NB4 (cell line): Measurements from ENCODE around the gene PTPRS.

Experiments
- DNase-seq: peaks from one replicate; pipeline ENCODE4 v3.0.0; 2010; ENCODE audit warnings: low read depth
- H3K4me3 ChIP-seq: one replicate; pipeline ENCODE4 v1.5.1; 2011; ENCODE audit warnings: mild to moderate bottlenecking, low read depth, low read length, moderate library complexity
- CTCF ChIP-seq: IDR thresholded peaks from one replicate; pipeline ENCODE4 v1.5.1; 2012; ENCODE audit warnings: low read depth, low read length
- MAX ChIP-seq: IDR thresholded peaks from 2 replicates; pipeline ENCODE4 v1.6.1; 2011; ENCODE audit warnings: low read depth, low read length
- MYC ChIP-seq: IDR thresholded peaks from 2 replicates; pipeline ENCODE4 v1.6.1; 2011; ENCODE audit warnings: low read depth, low read length
- POLR2A ChIP-seq: IDR thresholded peaks from 2 replicates; pipeline ENCODE4 v1.6.1; 2011; ENCODE audit warnings: mild to moderate bottlenecking; ENCODE audit not compliant: insufficient read length; ENCODE audit errors: extremely low read depth

The PTPRS gene

DNA sequence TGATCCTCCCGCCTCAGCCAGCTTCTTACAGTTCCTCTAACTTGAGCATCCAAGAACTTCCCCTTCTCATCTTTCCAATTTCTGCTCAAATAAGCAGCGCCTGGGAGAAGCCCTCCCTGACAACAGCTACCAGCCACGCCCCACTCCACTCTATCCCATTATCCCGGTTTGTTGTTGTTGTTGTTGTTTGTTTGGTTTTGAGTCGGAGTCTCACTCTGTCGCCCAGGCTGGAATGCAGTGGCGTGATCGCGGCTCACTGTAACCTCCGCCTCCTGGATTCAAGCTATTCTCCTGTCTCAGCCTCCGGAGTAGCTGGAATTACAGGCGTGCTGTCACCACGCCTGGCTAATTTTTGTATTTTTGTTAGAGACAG is 822 bp upstream of the PTPRS start:
- no peak for TF ChIP-seq MAX
- TF ChIP-seq MYC: no peak
- no peak for TF ChIP-seq CTCF
- TF ChIP-seq POLR2A: no peak
- H3K4me3 ChIP-seq: no peak overlapping the region
- no peak for DNase-seq

DNA sequence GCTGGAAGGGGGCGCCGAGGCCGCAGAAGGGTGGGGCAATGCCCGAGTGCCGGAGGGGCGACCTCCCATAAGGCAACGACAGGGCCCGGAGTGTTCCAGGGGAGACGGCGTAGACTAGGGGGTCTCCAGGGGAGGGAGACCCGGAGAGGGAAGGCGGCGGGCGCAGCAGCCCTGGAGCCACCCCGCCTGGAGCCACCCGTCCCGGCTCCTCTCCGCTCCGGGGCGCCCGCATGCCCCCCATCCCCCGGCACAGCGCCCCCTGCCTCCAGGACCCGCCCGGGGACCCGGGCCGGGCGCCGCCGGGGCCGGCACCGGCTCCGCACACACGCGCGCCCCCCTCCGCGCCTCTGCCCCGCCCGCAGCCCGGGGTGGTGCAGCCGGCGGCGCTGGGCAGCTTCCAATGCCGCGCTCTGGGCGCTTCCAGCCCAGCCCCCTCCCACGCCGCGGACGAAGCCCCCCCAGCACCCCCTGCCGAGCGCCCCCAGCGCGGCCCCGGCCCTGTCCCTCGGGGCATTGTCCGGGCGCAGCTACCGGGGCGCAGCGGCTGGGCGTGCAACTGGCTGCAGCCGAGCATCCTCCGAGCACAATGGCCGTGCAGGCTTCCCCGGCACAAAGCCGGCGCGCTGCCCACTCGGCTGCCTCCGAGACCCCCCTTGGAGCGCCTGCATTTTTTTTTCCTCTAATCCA is 519 bp downstream of the PTPRS start:
- TF ChIP-seq MYC (no peak), CTCF (no peak), POLR2A (no peak), MAX (no peak)
- H3K4me3 ChIP-seq: no peak overlapping the region
- peak; percentile 32 for DNase-seq

- DNase-seq: no peak
- no peak overlapping the region for H3K4me3 ChIP-seq
- TF ChIP-seq POLR2A (no peak), MYC (no peak), MAX (no peak), CTCF (no peak)
Measured at GRCh38 chr19:5339198-5339949, 1.2 kb downstream of the PTPRS start.

DNA sequence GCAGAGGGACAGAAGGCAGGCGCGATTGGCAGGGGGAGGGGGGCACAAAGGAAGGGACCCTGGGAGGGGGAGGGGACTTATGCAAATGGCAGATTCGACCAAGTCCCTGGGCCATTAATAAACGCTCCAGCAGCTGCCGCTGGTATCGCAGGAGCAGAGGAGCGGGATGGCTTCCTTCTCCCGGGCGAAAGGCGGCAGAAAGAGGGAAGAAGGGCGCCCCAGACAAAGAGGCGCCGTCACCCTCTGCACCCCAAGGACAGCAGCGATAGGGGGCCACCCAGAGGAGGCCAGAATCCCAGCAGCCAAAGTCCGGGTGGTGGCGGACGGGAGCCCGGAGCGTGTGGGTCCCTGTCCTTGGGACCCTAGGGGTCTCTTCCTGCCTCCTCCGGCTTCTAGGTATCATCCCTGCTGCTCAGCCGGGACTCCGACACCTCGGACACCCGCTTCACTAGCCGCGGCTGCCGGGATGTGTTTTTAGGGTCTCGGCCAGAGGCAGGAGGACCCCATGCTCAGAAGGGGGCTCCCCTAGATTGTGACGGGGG is 1.9 kb downstream of the PTPRS start:
- H3K4me3 ChIP-seq: no peak overlapping the region
- no peak for TF ChIP-seq MYC
- TF ChIP-seq CTCF: no peak
- no peak for TF ChIP-seq MAX
- TF ChIP-seq POLR2A: no peak
- peak; percentile 15 for DNase-seq

DNA sequence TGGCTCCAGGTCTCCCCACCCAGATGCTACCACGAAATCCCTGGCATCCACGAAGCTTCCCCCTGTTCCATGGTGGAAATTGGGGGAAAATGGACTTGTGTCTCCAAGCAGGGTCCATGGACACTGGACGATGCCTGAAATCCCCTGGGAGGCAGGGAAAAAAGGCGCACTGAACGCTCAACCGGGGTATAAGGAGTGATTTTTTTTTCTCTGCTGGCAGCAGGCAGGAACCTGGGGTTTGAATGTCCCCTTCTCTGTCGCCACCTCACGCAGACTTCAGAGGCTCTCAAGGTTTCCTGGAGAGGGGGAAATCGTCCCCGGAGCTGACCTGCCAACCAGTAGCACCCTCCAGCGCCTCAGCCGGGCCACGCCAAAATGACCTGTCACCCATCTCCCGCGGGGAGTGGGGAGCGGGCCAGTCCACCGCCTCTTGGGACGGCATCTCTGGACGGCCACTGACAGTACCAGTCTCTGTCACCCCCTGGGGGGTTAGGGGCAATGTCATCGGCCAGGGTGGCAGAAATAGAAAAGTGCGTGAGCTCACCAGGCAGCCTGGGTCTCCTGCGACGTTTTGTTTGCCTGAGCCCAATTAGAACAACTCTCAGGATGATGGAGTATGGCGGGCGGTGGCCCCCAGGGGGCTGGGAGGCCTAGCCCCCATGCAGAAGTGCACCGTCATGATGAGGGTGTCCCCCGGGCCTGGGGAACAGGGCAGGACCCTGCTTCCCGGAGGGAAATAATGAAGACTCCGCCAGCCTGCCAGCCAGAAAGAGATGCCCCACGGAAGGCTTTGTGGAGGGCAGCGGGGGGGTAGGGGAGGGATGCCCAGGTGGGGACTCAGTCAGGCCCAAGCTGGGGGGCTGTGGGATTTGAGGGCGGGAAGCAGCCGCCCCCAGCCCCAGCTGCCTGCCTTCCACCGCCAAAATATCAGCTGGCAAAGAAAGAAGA is 2.6 kb downstream of the PTPRS start:
- TF ChIP-seq MAX: no peak
- no peak overlapping the region for H3K4me3 ChIP-seq
- DNase-seq: no peak

- DNase-seq: no peak
- H3K4me3 ChIP-seq: no peak overlapping the region
- no peak for TF ChIP-seq CTCF
- TF ChIP-seq MYC: no peak
- TF ChIP-seq MAX: no peak
- TF ChIP-seq POLR2A: no peak
Measured at GRCh38 chr19:5337126-5337525, 3.5 kb downstream of the PTPRS start.
